Uterus (tissue), 2 donors: ENCODE results near the gene CYP2J2.

Source experiments
- CTCF ChIP-seq, 4 experiments: fragments of 200-600 bp in 2 of 4; fragments of 450-650 bp in 2 of 4; sonication (generic) in 2 of 4; IDR thresholded peaks; one replicate each; pipeline ENCODE4 v1.5.1; 2016 to 2019; ENCODE audit warnings: antibody characterized with exemption in 4 of 4, mild to moderate bottlenecking in 2 of 4, moderate library complexity in 1 of 4
- POLR2A ChIP-seq, 2 donors: fragments of 450-650 bp; IDR thresholded peaks; one replicate each; pipeline ENCODE4 v1.6.1; 2016; ENCODE audit warnings: antibody characterized with exemption in 2 of 2, mild to moderate bottlenecking in 1 of 2, moderate library complexity in 1 of 2

DNA sequence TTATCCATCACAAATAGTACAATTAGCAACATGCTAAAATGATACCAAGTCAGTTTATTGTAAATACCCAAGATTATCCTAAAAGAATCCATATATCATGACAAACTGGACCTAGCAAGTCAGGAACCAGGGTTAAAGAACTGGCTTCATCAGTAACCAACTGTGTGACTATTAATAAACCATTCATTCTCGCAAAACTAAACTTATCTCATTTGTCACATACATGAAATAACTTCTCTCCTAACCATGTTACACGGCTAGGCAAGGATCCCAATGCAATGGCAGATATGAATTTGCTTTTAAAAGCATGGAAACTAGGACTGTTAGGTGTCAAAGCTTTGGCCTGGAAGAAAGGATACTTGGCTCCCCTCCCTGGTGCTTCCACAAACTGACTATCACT, 29.4 kb downstream of the CYP2J2 start:
- no peak for TF ChIP-seq CTCF (IDR thresholded peaks at IDR 0.05)
- TF ChIP-seq POLR2A (IDR thresholded peaks at IDR 0.05), result no peak
